Measurements from ENCODE around the gene CYP4V2.

DNA sequence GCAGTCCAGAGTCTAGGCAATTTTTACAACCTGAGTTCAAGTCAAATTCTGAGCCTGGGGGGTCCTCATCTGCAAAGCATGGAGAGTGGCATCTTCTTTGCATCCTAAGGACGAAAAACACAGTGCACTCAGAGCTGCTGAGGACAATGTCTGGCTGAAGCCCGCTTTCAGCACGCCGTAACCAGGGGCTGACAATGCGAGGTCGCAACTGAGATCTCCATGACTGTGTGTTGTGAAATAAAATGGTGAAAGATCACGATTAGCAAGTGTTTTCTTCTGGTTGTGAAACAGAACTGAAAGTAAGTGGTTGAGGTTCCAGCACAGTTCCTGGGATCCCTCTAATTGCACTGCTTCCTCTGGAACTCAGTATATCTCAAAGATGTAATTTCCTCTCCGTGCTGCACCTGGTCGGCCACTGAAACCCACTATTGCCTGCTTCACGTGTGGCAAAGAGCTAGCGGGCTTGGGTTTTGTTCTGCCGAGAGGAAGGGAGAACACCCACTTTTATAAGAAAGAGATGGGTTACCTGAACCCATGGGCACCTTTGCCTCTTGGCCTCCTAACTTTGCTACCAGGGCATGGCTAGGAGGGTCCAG lies 66.9 kb downstream of the CYP4V2 start:
- TF ChIP-seq YY1 (IDR thresholded peaks at IDR 0.05; ENCODE audit: insufficient read depth, insufficient read length) (no peak), ZNF274 (IDR thresholded peaks at IDR 0.05; ENCODE audit: low read depth, low read length) (no peak), SUZ12 (IDR thresholded peaks at IDR 0.05; ENCODE audit: extremely low read depth, insufficient read depth, insufficient read length) (no peak)

Measured in NT2/D1 (cell line).